ENCODE measurements around the gene GABRE. TPM values are rescaled to one million over a fixed set of nuclear protein-coding genes. Genes with fewer than 3 reads are reported as not detected.

GABRE gene
- total RNA-seq, 1 donor from 2014 or later, result 33.8 TPM

DNA sequence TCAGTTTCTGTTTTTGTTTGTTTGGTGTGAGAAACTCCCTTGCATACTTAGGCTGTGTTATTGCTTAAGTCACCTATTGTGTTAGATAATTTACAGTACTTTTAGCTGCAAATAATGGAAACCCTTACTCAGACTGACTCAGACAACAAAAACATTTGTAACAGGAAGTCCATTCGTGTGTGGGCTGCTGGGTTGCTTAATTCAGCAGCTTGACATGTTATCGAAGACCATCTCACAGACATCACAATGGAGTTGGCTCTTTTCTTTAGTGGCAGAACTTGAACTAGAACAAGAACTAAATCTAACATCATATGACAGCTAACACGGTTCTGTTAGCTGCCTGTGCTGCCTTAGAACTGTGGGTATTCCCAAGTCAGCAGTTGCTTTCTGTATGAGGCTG is 9.9 kb upstream of the GABRE start:
- no peaks in the 10 kb centered on the region for H3K27me3 ChIP-seq (ENCODE audit: low read depth)
- no peaks in the 10 kb centered on the region for H3K9me3 ChIP-seq
- intact Hi-C loops (cut with DNase I), result no loop called here
- no peaks in the 10 kb centered on the region for H3K36me3 ChIP-seq
- H3K4me3 ChIP-seq, result no peak overlapping the region
- DNase-seq (no peak), ATAC-seq (no peak)
- H3K4me1 ChIP-seq, result no peaks in the 10 kb centered on the region
- H3K27ac ChIP-seq, result no peak overlapping the region
- TF ChIP-seq, protein P1, sequence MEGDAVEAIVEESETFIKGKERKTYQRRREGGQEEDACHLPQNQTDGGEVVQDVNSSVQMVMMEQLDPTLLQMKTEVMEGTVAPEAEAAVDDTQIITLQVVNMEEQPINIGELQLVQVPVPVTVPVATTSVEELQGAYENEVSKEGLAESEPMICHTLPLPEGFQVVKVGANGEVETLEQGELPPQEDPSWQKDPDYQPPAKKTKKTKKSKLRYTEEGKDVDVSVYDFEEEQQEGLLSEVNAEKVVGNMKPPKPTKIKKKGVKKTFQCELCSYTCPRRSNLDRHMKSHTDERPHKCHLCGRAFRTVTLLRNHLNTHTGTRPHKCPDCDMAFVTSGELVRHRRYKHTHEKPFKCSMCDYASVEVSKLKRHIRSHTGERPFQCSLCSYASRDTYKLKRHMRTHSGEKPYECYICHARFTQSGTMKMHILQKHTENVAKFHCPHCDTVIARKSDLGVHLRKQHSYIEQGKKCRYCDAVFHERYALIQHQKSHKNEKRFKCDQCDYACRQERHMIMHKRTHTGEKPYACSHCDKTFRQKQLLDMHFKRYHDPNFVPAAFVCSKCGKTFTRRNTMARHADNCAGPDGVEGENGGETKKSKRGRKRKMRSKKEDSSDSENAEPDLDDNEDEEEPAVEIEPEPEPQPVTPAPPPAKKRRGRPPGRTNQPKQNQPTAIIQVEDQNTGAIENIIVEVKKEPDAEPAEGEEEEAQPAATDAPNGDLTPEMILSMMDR (IDR thresholded peaks at IDR 0.05), result no peak

DNA sequence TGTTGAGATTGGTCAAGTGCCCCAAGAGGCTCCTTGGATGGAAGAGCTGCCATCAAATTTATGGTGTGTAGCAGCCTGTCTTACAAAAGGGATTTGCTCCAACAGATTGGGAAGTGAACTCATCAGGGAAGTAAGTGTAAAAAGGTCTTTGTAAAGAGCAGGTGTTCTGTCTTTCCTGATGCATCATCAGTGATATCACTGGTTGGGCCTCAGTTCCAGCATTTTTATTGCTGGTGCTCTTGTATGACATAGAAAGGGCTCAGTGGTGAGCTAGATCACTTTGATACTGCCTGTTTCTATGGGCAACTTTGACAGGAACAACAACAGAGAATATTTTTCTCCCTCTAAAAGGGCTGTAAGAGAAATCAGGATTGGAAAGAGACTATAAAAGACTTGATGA is 8.7 kb upstream of the GABRE start:
- no peak overlapping the region for H3K27ac ChIP-seq
- no peaks in the 10 kb centered on the region for H3K4me1 ChIP-seq
- no peak for ATAC-seq
- H3K36me3 ChIP-seq, result no peaks in the 10 kb centered on the region
- no peak overlapping the region for H3K4me3 ChIP-seq
- H3K27me3 ChIP-seq (ENCODE audit: low read depth), result no peaks in the 10 kb centered on the region
- intact Hi-C loops (cut with DNase I), result no loop called here
- H3K9me3 ChIP-seq, result no peaks in the 10 kb centered on the region
- no peak for DNase-seq
- TF ChIP-seq, protein P1 (IDR thresholded peaks at IDR 0.05), result no peak

DNA sequence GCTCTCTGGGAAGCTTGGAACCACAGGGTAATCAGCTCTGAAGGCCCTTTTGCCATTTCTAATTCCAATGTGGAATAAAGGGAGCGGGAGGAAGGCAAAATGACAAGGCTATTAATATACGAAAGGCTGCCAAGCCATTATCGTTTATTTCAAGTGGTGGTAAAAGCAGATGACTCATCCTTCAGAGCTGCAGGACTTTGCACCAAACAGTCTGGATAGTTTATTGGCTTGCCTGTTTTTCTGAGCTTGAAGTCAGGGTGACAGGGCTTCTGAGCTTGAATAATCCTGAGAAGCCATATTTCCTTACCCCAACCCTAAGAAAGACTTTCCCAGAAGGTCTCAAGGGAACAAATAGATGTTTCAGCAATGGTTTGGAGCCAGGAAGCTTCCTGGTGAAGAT is 7.7 kb upstream of the GABRE start:
- DNase-seq (no peak), ATAC-seq (peak in 1 of 2 donors; percentile 38)
- H3K27me3 ChIP-seq (ENCODE audit: low read depth), result no peaks in the 10 kb centered on the region
- TF ChIP-seq, protein P1 (IDR thresholded peaks at IDR 0.05), result no peak
- intact Hi-C loops (cut with DNase I), result no loop called here
- no peak overlapping the region for H3K27ac ChIP-seq
- H3K36me3 ChIP-seq, result no peaks in the 10 kb centered on the region
- H3K4me1 ChIP-seq, result no peaks in the 10 kb centered on the region
- no peaks in the 10 kb centered on the region for H3K9me3 ChIP-seq
- H3K4me3 ChIP-seq, result no peak overlapping the region

DNA sequence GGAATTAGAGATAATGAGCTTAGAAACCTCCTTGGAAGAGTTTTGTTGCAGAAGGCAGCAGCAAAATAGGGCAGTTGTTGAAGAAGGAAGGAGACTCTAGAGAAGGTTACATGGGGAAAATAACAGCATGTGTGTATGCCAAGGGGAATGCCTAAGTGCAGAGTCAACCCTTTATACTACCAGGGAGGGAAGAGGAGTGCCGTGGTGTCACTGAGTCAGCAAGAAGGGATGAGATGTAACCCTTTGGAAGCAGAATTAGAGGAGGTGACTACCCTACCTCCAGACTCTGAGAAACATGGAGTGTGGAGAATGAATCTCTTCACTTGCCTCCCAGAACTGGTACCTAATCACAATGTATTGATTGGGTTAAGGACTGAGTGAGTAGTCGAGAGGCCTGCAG is 6.7 kb upstream of the GABRE start:
- H3K4me3 ChIP-seq, result no peak overlapping the region
- TF ChIP-seq, protein P1 (IDR thresholded peaks at IDR 0.05), result no peak
- no peak for DNase-seq
- intact Hi-C loops (cut with DNase I), result no loop called here
- no peak overlapping the region for H3K27ac ChIP-seq
- H3K4me1 ChIP-seq, result no peaks in the 10 kb centered on the region
- H3K9me3 ChIP-seq, result no peaks in the 10 kb centered on the region
- ATAC-seq, result no peak
- no peaks in the 10 kb centered on the region for H3K27me3 ChIP-seq (ENCODE audit: low read depth)
- no peaks in the 10 kb centered on the region for H3K36me3 ChIP-seq

DNA sequence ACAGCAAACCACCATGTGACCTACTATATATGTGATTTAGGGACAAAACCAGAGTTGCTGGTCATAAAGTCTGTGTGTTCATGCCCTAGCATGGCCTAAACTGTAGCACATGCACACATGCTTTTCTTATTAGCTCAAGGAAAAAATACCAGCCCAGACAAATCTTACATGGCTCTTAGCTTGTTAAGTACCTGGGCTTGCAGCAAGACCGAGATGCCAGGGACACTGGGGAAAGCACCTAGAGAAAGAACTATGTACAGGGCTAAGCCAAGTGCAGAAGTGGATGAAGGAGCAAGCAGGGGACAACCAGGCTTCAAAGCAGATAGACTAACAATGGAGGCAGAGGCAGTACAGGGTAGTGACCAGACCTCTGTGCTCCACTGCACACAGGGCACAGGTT is 3.4 kb upstream of the GABRE start:
- no peaks in the 10 kb centered on the region for H3K9me3 ChIP-seq
- H3K27ac ChIP-seq, result no peak overlapping the region
- H3K4me3 ChIP-seq, result no peak overlapping the region
- ATAC-seq (peak; percentile 52 to 71), DNase-seq (no peak)
- H3K27me3 ChIP-seq (ENCODE audit: low read depth), result no peaks in the 10 kb centered on the region
- H3K36me3 ChIP-seq, result no peaks in the 10 kb centered on the region
- TF ChIP-seq, protein P1 (IDR thresholded peaks at IDR 0.05), result no peak
- no peaks in the 10 kb centered on the region for H3K4me1 ChIP-seq
- intact Hi-C loops (cut with DNase I), result no loop called here

DNA sequence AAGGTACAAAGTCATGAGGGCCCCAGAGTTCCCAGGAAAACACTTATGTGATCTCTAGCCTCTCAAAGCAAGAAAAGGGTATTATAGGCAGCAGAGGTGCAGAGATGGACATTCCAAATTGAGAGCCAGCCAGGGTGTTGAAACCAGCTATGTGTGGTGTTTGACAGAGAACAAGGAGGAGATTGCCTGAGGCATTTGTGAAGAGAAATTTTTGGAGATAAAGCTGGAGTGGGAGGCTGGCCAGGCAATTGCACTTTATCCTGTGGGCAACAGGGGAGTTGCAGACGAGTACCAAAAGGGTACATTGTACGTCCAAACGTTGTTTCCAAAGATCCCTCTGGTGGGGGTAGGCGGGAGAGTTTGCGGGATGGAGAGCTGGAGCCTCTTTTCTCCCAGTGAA is 2.5 kb upstream of the GABRE start:
- intact Hi-C loops (cut with DNase I), result no loop called here
- no peak for ATAC-seq
- H3K4me3 ChIP-seq, result no peak overlapping the region

More for the DNA sequence above, 2.5 kb upstream of the GABRE start:
- Histone ChIP-seq H3K27me3 (ENCODE audit: low read depth) (no peaks in the 10 kb centered on the region), H3K9me3 (no peaks in the 10 kb centered on the region), H3K4me1 (no peaks in the 10 kb centered on the region), H3K36me3 (no peaks in the 10 kb centered on the region), H3K27ac (no peak overlapping the region)
- TF ChIP-seq, protein P1 (IDR thresholded peaks at IDR 0.05), result no peak
- no peak for DNase-seq
